ENCODE results near the gene KLHL3.
A peak's percentile ranks its signal among the peaks of the same experiment; 100 is the strongest.

The KLHL3 gene

GRCh38 chr5:137609127-137609526 is 126.8 kb downstream of the KLHL3 start:
- H3K4me3 ChIP-seq (ENCODE audit: low read depth, low read length): no peak overlapping the region
- TF ChIP-seq, protein P1, sequence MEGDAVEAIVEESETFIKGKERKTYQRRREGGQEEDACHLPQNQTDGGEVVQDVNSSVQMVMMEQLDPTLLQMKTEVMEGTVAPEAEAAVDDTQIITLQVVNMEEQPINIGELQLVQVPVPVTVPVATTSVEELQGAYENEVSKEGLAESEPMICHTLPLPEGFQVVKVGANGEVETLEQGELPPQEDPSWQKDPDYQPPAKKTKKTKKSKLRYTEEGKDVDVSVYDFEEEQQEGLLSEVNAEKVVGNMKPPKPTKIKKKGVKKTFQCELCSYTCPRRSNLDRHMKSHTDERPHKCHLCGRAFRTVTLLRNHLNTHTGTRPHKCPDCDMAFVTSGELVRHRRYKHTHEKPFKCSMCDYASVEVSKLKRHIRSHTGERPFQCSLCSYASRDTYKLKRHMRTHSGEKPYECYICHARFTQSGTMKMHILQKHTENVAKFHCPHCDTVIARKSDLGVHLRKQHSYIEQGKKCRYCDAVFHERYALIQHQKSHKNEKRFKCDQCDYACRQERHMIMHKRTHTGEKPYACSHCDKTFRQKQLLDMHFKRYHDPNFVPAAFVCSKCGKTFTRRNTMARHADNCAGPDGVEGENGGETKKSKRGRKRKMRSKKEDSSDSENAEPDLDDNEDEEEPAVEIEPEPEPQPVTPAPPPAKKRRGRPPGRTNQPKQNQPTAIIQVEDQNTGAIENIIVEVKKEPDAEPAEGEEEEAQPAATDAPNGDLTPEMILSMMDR (IDR thresholded peaks at IDR 0.05; ENCODE audit: control insufficient read depth, extremely low read depth, insufficient read depth): no peak
- no peak for DNase-seq (ENCODE audit: low read depth)

GRCh38 chr5:137607771-137608170 is 128.1 kb downstream of the KLHL3 start:
- DNase-seq (ENCODE audit: low read depth): no peak

DNA sequence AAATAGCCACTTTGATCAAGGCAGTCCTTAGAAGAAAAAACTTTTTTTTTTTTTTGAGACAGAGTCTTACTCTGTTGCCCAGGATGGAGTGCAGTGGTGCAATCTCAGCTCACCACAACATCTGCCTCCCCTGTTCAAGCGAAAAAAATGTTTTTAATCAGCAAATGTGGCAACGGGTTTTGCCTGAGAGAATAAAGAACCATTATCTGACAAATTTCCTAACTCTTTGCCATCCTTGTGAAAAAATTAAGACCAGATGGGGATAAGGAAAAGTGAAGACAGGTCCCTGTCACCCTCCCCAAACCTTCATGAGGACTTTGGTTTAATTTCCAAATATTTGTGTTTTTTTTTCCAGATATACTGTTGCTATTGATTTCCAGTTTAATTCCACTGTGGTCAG is 129.5 kb downstream of the KLHL3 start:
- DNase-seq (ENCODE audit: low read depth): no peak
- TF ChIP-seq, protein P1 (IDR thresholded peaks at IDR 0.05; ENCODE audit: control insufficient read depth, extremely low read depth, insufficient read depth): no peak
- H3K4me3 ChIP-seq (ENCODE audit: low read depth, low read length): no peak overlapping the region

More at GRCh38 chr5:137607771-137608170, 128.1 kb downstream of the KLHL3 start:
- TF ChIP-seq, protein P1 (IDR thresholded peaks at IDR 0.05; ENCODE audit: control insufficient read depth, extremely low read depth, insufficient read depth): no peak
- H3K4me3 ChIP-seq (ENCODE audit: low read depth, low read length): no peak overlapping the region

GRCh38 chr5:137605411-137605810 is 130.5 kb downstream of the KLHL3 start:
- no peak overlapping the region for H3K4me3 ChIP-seq (ENCODE audit: low read depth, low read length)
- DNase-seq (ENCODE audit: low read depth): no peak
- TF ChIP-seq, protein P1 (IDR thresholded peaks at IDR 0.05; ENCODE audit: control insufficient read depth, extremely low read depth, insufficient read depth): peak; percentile 36

DNA sequence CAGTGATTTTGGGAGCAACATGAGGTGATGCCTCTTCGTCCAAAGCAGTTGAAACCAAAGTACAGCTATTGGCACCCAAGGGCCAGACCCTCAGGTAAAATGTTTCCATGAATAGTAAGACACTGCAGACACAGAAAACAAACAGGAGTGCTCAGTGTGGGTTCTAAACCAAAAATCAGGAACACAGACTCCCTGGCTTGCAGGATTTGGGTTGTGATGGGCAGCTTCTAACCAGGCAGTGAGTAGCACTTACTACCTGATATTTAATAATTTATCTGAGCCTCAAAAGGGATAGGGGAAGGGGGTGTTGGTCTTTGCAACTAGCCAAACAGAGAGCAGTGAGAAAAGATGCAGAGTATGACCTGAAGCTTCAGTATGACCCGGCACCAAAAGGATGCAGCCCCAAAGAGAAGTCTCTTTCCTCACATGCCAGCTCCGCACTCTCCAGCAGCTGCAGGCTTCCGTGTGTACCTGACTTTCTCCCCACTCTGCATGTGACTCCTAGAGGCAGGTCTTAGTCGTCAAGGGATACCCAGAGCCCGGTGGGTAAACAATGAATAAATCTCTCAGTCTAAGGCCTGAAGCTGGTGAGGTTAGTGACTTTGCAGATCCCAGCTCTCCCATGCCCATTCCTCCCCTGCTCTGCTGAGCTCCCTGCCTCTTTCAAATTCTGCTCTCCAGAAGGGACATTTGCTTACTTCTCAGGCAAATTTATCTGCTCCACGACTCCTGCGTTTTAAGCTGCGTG is 131.4 kb downstream of the KLHL3 start:
- H3K4me3 ChIP-seq (ENCODE audit: low read depth, low read length): no peak overlapping the region
- TF ChIP-seq, protein P1 (IDR thresholded peaks at IDR 0.05; ENCODE audit: control insufficient read depth, extremely low read depth, insufficient read depth): no peak
- peak; percentile 22 for DNase-seq (ENCODE audit: low read depth)

DNA sequence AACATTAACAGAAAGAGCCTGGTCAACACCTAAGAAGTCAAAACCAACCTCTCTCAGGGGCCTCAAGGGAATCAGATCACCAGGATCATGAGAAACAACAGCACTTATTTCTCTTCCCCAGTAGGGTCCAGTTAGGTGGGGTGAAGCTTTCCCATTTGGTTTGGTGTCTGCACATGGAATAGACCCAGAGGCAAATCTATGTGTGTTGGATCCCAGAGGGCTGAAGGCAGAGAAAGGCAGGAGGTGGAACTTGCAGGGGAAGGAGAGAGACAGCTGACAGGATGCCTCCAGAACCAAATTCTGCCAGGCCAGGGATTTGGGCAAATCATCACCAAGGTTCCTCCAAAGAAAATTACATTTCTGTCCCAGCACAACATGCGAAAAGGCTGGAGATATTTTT is 132.0 kb downstream of the KLHL3 start:
- no peak for DNase-seq (ENCODE audit: low read depth)

More for the DNA sequence above, 132.0 kb downstream of the KLHL3 start:
- TF ChIP-seq, protein P1 (IDR thresholded peaks at IDR 0.05; ENCODE audit: control insufficient read depth, extremely low read depth, insufficient read depth): no peak
- H3K4me3 ChIP-seq (ENCODE audit: low read depth, low read length): no peak overlapping the region
